Ovary (tissue), 3 donors: ENCODE data around the gene SEMA6B.

Experiments used
- CTCF ChIP-seq, 3 donors: fragments of 450-650 bp in 2 of 3; fragments of 200-600 bp in 1 of 3; IDR thresholded peaks; one replicate each; pipeline versions ENCODE4 v1.5.1 to v1.8.0; 2016 to 2022; ENCODE audit warnings: antibody characterized with exemption in 3 of 3, mild to moderate bottlenecking in 1 of 3
- EP300 ChIP-seq: sonication (generic); formaldehyde crosslinking; IDR thresholded peaks from one replicate; pipeline ENCODE4 v1.6.1; 2017; ENCODE audit warnings: antibody characterized with exemption
- donor health status: DM: no; HTN: no; CAD: no.

- TF ChIP-seq CTCF (IDR thresholded peaks at IDR 0.05) (no peak), EP300 (no peak)
Measured at GRCh38 chr19:4550479-4551050, 8.9 kb downstream of the SEMA6B start.
